ENCODE measurements around the gene SLC25A2.

SLC25A2 gene

DNA sequence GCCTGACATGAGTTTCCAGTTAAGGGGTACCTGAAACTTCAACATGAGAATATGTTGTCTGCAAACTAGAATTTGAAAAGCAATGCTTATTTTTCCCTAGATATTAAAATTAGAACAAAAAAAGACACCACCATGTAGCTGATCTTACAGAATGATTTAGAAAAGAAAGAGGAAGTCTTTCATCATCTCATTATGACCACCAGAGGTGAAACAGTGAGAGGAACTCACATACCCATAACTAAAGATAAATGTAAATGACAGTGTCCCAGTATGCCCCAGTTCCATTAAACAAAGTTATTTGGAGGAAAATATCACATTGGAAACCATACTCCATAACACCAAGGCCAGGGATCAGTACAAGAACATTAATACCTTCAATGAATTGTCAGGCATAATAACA lies 9.9 kb upstream of the SLC25A2 start:
- no peak for DNase-seq (ENCODE audit: low read depth in 2 of 2)

- no peak for DNase-seq (ENCODE audit: low read depth in 2 of 2)
Measured at GRCh38 chr5:141306630-141307029, 2.8 kb upstream of the SLC25A2 start.

GRCh38 chr5:141298376-141298775 lies 5.5 kb downstream of the SLC25A2 start:
- no peak for DNase-seq (ENCODE audit: low read depth in 2 of 2)

GRCh38 chr5:141272906-141273305 lies 30.9 kb downstream of the SLC25A2 start:
- no peak for DNase-seq (ENCODE audit: low read depth in 2 of 2)

DNA sequence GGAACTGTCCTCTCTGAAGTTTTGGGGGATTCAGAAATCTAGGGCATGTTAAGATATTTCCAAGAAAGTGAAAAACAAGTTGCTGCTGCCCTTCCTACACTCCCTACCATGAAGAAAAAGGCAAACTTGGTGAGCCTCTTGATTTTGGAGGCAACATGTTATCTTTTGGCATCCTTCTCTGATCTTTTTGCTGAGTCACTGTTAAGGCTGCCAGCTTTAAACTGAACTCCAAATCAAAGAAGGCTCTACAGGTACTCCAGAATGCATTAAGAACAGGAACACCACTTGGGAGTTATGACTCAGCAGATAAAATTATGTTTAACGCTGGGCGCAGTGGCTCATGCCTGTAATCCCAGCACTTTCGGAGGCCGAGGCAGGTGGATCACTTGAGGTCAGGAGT lies 34.7 kb downstream of the SLC25A2 start:
- DNase-seq (ENCODE audit: low read depth in 2 of 2): no peak

- DNase-seq (ENCODE audit: low read depth in 2 of 2): no peak
Measured at GRCh38 chr5:141261238-141261546, 42.7 kb downstream of the SLC25A2 start.

- no peak for DNase-seq (ENCODE audit: low read depth in 2 of 2)
Measured at GRCh38 chr5:141260458-141261237, 43.2 kb downstream of the SLC25A2 start.

DNA sequence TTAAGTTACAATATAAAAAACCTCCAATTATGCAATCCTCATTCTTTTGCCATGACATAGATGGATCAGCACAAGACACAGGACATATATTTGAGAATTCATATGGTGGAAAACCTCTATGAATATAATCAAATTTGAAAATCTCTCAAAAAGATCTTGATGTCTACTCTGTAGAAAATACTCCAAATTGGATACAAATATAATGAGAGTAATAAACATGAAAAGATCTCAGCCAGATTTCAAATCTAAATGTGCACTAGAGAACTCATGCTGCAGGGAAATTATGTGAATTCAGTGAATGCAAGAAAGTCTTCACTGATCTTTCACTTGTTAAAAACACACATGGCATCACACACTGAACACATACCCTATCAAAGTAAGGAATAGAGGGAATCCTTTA lies 44.9 kb downstream of the SLC25A2 start:
- DNase-seq (ENCODE audit: low read depth in 2 of 2): no peak

- no peak for DNase-seq (ENCODE audit: low read depth in 2 of 2)
Measured at GRCh38 chr5:141258464-141258863, 45.4 kb downstream of the SLC25A2 start.
